Activated CD8-positive, alpha-beta T cell treated with anti-CD3 and anti-CD28 coated beads, Interleukin-2, amount 10 ng/mL, durations not matched to agents 7 days and 5 days (primary cell): Measurements from ENCODE around the gene GBF1. TPM values are rescaled to one million over a fixed set of nuclear protein-coding genes. Genes with fewer than 3 reads are reported as not detected.
A peak's percentile ranks its signal among the peaks of the same experiment; 100 is the strongest.

Experiments
- ATAC-seq: fragments of 150-1000 bp; cut with Tn5 transposase; one replicate; pipeline ENCODE4 v1.10.0; 2021; ENCODE audit warnings: moderate library complexity
- CTCF ChIA-PET: fragments of 350-600 bp; sonication (Branson Sonifier 250); formaldehyde crosslinking; loops from one replicate; lab custom pipeline; 2021; ENCODE audit warnings: antibody characterized with exemption; lab: Charles Lee
- POLR2A ChIA-PET: fragments of 350-600 bp; sonication (Branson Sonifier 250); formaldehyde crosslinking; loops from one replicate; lab custom pipeline; 2021; ENCODE audit warnings: antibody characterized with exemption; lab: Charles Lee
- DNase-seq: peaks from one replicate; pipeline ENCODE4 v3.0.0-alpha.2; 2020
- H3K27ac Mint-ChIP-seq: one replicate; pipeline ENCODE4 v1.8.0; 2021; ENCODE audit warnings: mild to moderate bottlenecking, mixed read lengths
- H3K27me3 Mint-ChIP-seq: one replicate; pipeline ENCODE4 v1.8.0; 2021; ENCODE audit warnings: low read depth, mixed read lengths
- H3K36me3 Mint-ChIP-seq: one replicate; pipeline ENCODE4 v1.8.0; 2021; ENCODE audit warnings: low read depth, mixed read lengths
- H3K4me1 Mint-ChIP-seq: one replicate; pipeline ENCODE4 v1.8.0; 2021; ENCODE audit warnings: low read depth, mixed read lengths
- H3K4me3 Mint-ChIP-seq: one replicate; pipeline ENCODE4 v1.8.0; 2021; ENCODE audit warnings: mild to moderate bottlenecking, mixed read lengths
- H3K9me3 Mint-ChIP-seq: one replicate; pipeline ENCODE4 v1.8.0; 2022; ENCODE audit warnings: mixed read lengths; ENCODE audit not compliant: insufficient read depth
- total RNA-seq, 2 experiments: library from RNA; stranded (reverse); gene quantifications; one replicate each; pipeline ENCODE4 v1.2.3, GENCODE V29; 2021

The GBF1 gene
- total RNA-seq, 2 experiments from 2014 or later, result 39.8 to 42.9 TPM

GRCh38 chr10:102407425-102408130 is 162.2 kb downstream of the GBF1 start:
- ChIA-PET CTCF (interaction anchor here (0.9 to 1.4 kb wide), 2 partner anchors 8 to 14 kb away, joined by 3 to 4 read pairs; no protein-coding TSS in a partner anchor), POLR2A (interaction anchor here (0.8 kb wide), 1 partner anchor 12 kb away, joined by 5 read pairs; the partner anchor contains the start of gene NFKB2)
- no peaks in the 10 kb centered on the region for H3K36me3 Mint-ChIP-seq
- no peak for DNase-seq
- H3K27me3 Mint-ChIP-seq, result peaks cover 22% of the 10 kb centered on the region
- no peak overlapping the region for H3K4me3 Mint-ChIP-seq
- no peaks in the 10 kb centered on the region for H3K9me3 Mint-ChIP-seq
- no peak overlapping the region for H3K27ac Mint-ChIP-seq
- peaks cover 23% of the 10 kb centered on the region for H3K4me1 Mint-ChIP-seq
- no peak for ATAC-seq

DNA sequence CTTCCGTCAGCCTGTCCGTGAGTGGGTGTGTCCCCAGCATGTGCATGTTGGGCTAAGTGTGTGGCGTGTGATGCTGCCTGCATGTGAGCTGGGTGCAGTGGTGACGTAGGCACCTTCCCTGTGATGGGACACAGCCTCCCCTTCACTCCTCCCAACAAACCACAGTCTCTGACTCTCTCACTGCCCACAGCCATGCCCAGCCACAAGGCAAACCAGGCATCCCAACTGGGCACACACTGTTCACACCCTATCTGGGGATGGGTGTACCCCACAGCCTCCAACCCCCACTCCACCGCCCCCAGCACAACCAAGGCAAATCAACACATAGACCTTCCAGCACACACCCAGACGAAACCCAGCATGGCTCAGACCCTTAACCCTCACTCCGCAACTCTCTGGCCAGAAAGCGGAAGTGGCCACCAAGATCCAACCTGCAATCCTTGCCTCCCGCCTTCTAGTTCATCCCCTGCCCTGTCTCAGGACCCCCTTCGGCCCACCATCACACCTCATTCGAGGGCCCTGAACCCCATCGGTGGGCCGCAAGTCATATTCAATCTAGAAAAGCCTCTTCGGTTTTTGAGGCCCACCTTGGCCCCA is 162.9 kb downstream of the GBF1 start:
- H3K36me3 Mint-ChIP-seq, result no peaks in the 10 kb centered on the region
- H3K27ac Mint-ChIP-seq, result no peak overlapping the region
- peaks cover 22% of the 10 kb centered on the region for H3K27me3 Mint-ChIP-seq
- peaks cover 30% of the 10 kb centered on the region for H3K4me1 Mint-ChIP-seq
- ChIA-PET CTCF (interaction anchor here (0.9 to 1.4 kb wide), 2 partner anchors 9 to 15 kb away, joined by 3 to 4 read pairs; no protein-coding TSS in a partner anchor), POLR2A (no interaction called here)
- no peak for DNase-seq
- no peaks in the 10 kb centered on the region for H3K9me3 Mint-ChIP-seq
- ATAC-seq, result no peak
- H3K4me3 Mint-ChIP-seq, result peak overlapping the region; percentile 29

GRCh38 chr10:102408728-102409603 is 163.6 kb downstream of the GBF1 start:
- Mint-ChIP-seq H3K9me3 (no peaks in the 10 kb centered on the region), H3K36me3 (no peaks in the 10 kb centered on the region), H3K4me1 (peaks cover 32% of the 10 kb centered on the region), H3K4me3 (peak overlapping the region; percentile 34), H3K27ac (no peak overlapping the region), H3K27me3 (peaks cover 22% of the 10 kb centered on the region)
- POLR2A ChIA-PET, result interaction anchor here (1.2 to 3.8 kb wide), 3 partner anchors 9 to 14 kb away, joined by 4 to 24 read pairs (median 8); partner anchors contain the start of genes FBXL15 and NFKB2
- CTCF ChIA-PET, result interaction anchor here (0.8 to 3.6 kb wide), 12 partner anchors 10 to 186 kb away, joined by 3 to 24 read pairs (median 6); partner anchors contain the start of genes C10orf95, FBXL15 and NFKB2
- peak; percentile 62 for DNase-seq
- ATAC-seq, result peak; percentile 50

DNA sequence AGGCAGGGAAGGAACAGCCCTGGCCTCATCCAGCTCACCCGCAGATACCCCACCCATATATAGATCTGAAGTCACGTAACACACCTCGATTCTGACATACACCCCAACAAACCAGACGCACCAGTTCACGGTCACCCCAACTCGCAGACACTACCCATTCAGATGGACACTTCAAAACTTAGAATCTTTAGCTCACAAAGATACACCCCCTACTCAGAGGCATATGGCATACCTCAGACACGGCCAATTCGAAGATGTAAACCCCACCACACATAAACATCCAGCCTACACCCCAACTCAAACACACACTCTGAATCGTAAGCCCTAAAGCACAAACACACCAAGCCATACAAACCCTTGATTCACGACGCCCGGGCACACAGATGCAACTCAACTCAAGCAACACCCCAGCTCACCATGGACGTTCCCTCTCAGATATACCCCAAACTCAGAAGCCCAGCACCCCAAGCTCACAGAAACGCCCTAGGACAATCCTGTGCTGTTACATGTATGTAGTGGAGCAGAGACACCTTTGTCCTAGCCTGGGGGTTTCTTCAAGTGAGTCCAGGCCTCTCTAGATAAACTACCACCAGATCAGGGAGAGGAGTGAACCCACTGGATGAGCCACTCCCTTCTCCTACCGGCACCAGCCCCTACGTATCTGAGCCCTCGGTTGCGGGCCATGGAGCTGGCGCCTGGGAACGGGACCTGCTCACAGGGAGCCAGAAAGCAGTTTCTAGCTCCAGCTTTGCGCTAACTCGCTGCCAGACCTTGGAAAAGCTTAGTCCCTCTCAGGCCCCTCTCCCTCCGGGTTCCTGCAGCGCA is 164.5 kb downstream of the GBF1 start:
- peaks cover 22% of the 10 kb centered on the region for H3K27me3 Mint-ChIP-seq
- H3K9me3 Mint-ChIP-seq, result no peaks in the 10 kb centered on the region
- H3K4me3 Mint-ChIP-seq, result peak overlapping the region; percentile 34
- no peak overlapping the region for H3K27ac Mint-ChIP-seq
- CTCF ChIA-PET, result interaction anchor here (0.8 to 3.6 kb wide), 13 partner anchors 10 to 187 kb away, joined by 3 to 24 read pairs (median 5); partner anchors contain the start of genes C10orf95, FBXL15, GBF1 and NFKB2
- POLR2A ChIA-PET, result interaction anchor here (0.9 to 3.8 kb wide), 4 partner anchors 10 to 23 kb away, joined by 3 to 24 read pairs (median 6); partner anchors contain the start of genes CUEDC2, FBXL15 and NFKB2
- no peaks in the 10 kb centered on the region for H3K36me3 Mint-ChIP-seq
- ATAC-seq (no peak), DNase-seq (no peak)
- H3K4me1 Mint-ChIP-seq, result peaks cover 32% of the 10 kb centered on the region

DNA sequence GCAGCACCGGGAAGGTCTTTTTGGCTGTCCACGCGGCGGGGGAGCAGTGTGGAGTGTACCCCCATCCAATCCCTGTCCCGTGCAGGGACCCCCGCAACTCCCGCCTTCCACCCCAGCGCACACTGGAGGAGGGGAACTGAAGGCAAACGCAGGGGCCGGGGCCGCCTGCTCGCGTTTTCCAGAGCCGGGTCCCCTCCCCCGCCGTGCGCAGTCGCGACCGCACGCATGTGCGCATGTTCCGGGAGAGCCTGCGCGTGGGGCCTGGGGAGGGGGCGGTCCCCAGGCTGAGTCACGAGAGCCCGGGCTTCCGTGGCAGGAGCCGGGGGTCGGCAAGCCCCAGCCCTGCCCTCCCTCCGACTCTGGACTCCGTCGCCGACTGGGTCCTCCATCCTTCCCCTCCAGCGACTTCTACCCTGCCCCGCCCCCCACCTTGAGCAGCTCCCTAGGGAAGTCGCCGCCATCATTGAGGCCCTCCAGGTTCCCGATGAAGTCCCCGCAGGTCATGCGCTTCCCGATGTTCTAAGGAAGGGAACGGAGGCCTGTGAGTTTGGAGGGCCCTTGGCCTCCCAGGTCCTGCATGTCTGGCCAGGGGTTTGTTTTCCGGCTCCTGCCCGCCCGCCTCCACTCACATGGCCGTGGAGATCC is 165.2 kb downstream of the GBF1 start:
- H3K27ac Mint-ChIP-seq, result no peak overlapping the region
- peak; percentile 49 for DNase-seq
- H3K4me3 Mint-ChIP-seq, result peak overlapping the region; percentile 34
- H3K9me3 Mint-ChIP-seq, result no peaks in the 10 kb centered on the region
- no peak for ATAC-seq
- no peaks in the 10 kb centered on the region for H3K36me3 Mint-ChIP-seq
- ChIA-PET CTCF (interaction anchor here (0.6 to 3.6 kb wide), 13 partner anchors 10 to 810 kb away, joined by 3 to 24 read pairs (median 5); partner anchors contain the start of genes FBXL15, GBF1 and NFKB2), POLR2A (interaction anchor here (0.5 to 3.8 kb wide), 5 partner anchors 10 to 228 kb away, joined by 3 to 24 read pairs (median 4); partner anchors contain the start of genes CUEDC2, FBXL15 and NFKB2)
- H3K27me3 Mint-ChIP-seq, result peaks cover 22% of the 10 kb centered on the region
- peaks cover 32% of the 10 kb centered on the region for H3K4me1 Mint-ChIP-seq

DNA sequence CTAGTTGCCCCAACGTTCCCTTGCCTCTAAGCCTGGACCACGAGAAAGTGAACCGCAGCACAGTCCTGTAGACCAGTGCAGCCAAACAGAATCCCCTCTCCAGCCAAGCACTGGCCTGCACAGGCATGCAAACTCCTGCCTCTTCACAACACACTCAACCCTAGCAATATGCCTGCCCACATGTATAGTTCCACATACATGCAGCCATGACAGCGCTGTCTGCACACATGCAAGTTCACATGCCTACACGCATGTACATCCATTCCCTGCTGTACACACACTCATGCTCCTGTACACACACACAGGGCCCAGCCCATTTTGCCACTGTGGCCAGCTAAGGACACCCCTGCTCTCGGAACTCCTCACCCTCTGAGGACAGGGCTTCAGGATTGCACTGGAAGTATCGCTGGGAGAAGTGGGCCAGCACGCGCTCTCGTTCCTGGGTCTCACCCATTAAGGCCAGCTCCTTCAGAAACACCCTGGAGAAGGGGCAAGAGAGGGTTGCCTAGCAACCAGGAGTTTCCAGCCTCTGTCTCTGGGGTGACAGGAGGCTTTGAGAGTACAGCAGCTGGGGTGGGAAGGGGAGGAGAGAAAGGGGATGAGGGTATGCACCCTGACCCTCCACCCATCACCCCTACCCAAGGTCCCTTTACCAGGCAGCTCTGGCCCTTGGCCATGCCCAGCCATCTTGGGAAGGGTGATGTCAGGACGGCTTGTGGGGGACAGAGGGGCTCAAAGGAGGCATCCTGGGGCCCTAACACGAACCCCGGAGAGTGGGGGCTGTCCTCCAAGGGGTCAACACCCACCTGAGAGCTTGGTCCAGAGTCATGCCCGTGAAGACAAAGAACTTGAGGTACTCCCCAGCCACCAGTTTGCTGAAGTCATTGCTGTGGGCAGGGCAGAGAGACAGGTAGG is 166.3 kb downstream of the GBF1 start:
- H3K27me3 Mint-ChIP-seq, result peaks cover 22% of the 10 kb centered on the region
- no peak for ATAC-seq
- no peak overlapping the region for H3K27ac Mint-ChIP-seq
- H3K4me1 Mint-ChIP-seq, result peaks cover 32% of the 10 kb centered on the region
- H3K36me3 Mint-ChIP-seq, result no peaks in the 10 kb centered on the region
- ChIA-PET POLR2A (interaction anchor here (0.7 to 3.8 kb wide), 3 partner anchors 9 to 17 kb away, joined by 3 to 24 read pairs (median 3); partner anchors contain the start of genes FBXL15 and NFKB2), CTCF (interaction anchor here (0.6 to 3.6 kb wide), 7 partner anchors 8 to 811 kb away, joined by 3 to 24 read pairs (median 4); partner anchors contain the start of gene NFKB2)
- no peaks in the 10 kb centered on the region for H3K9me3 Mint-ChIP-seq
- H3K4me3 Mint-ChIP-seq, result peak overlapping the region; percentile 14
- DNase-seq, result no peak

DNA sequence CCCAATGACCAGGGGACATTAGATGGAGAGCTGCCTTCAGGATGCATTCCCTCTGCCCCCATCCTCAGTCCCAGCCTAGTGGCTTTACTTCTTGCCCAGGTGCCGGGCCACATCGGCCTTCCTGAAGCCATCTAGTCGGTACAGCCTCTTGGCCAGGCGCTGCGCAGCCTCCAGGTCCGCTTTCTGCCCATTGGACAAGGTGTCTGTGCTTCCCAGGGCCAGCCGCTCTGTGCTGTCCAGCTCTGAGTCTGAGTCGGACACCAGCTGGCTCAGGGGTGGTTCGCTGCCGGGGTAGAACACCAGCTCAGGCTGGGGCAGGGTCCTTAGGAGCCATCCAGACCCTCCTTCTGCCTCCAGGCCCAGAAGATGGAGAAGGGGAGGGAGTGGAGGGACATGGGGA is 167.0 kb downstream of the GBF1 start:
- no peak overlapping the region for H3K4me3 Mint-ChIP-seq

DNA sequence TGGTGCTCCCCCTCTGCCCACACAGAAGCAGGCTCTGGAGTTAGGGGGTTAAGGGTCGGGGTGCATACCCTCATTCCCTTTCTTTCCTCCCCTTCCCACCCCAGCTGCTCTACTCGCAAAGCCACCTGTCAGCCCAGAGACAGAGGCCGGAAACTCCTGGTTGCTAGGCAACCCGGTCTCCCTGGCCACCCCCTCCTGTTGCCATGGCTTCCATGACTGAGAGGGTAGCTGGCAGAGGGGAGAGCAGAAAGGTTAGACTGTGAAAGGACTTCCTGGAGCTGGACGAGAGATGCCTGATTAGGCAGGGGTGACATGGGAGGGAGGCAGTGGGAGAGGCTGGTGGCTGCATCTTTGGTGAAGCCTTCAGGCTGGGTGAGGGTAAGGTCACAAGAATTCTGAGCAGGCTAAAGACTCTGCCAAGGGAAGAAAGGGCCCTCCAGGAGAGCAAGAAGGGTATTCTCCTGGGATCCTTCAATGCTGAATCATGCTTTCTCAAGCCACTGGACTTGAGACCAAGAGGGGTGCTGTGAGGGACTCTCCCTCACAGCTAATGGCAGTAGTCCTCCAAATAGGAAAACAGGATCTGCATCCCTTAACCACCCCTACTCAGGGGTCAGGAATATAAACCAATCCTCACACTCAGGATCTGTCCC is 167.8 kb downstream of the GBF1 start:
- CTCF ChIA-PET, result interaction anchor here (0.9 to 2.4 kb wide), 8 partner anchors 9 to 183 kb away, joined by 3 to 7 read pairs (median 4); partner anchors contain the start of gene NFKB2
- DNase-seq, result peak; percentile 75
- peaks cover 30% of the 10 kb centered on the region for H3K4me1 Mint-ChIP-seq

More for the DNA sequence above, 167.0 kb downstream of the GBF1 start:
- H3K36me3 Mint-ChIP-seq, result no peaks in the 10 kb centered on the region
- CTCF ChIA-PET, result interaction anchor here (1.0 to 3.6 kb wide), 6 partner anchors 9 to 182 kb away, joined by 3 to 24 read pairs (median 4); partner anchors contain the start of gene NFKB2
- peaks cover 32% of the 10 kb centered on the region for H3K4me1 Mint-ChIP-seq
- H3K9me3 Mint-ChIP-seq, result no peaks in the 10 kb centered on the region
- POLR2A ChIA-PET, result interaction anchor here (0.7 to 3.8 kb wide), 4 partner anchors 8 to 17 kb away, joined by 3 to 24 read pairs (median 3); partner anchors contain the start of genes FBXL15 and NFKB2
- no peak overlapping the region for H3K27ac Mint-ChIP-seq
- H3K27me3 Mint-ChIP-seq, result peaks cover 23% of the 10 kb centered on the region
- DNase-seq (no peak), ATAC-seq (no peak)

More for the DNA sequence above, 167.8 kb downstream of the GBF1 start:
- Mint-ChIP-seq H3K9me3 (no peaks in the 10 kb centered on the region), H3K36me3 (no peaks in the 10 kb centered on the region), H3K27me3 (peaks cover 27% of the 10 kb centered on the region), H3K4me3 (no peak overlapping the region), H3K27ac (peak overlapping the region; percentile 17)
- ATAC-seq, result peak; percentile 32
- POLR2A ChIA-PET, result interaction anchor here (1.0 to 1.2 kb wide), 3 partner anchors 11 to 37 kb away, joined by 3 to 4 read pairs (median 3); no protein-coding TSS in a partner anchor
